K562 (cell line): ENCODE data around the gene AP1B1. TPM values are rescaled to one million over a fixed set of nuclear protein-coding genes. Genes with fewer than 3 reads are reported as not detected.
"Not testable (repeated sequence)": the region's sequence is repeated elsewhere in the genome, so short reads cannot be mapped to it uniquely, and the experiment has no call there.

Experiments
- ATAC-seq: fragments of 200-7000 bp; cut with Tn5 transposase; 3 replicates; pipeline ENCODE4 v1.9.1; 2020; ENCODE audit warnings: moderate library complexity
- BruUV-seq: library from RNA; stranded (reverse); fragments of 400-500 nt; replicated peaks from 2 replicates; lab custom pipeline; 2021; lab: Mats Ljungman, UMichigan
- CTCF ChIA-PET: fragments of 300-600 bp; formaldehyde crosslinking; extraction: SDS; loops from one replicate; lab custom pipeline; 2021; ENCODE audit warnings: low intra/inter-chr PET ratio; lab: Yijun Ruan, JAX
- POLR2A ChIA-PET: fragments of 300-600, 350-650 bp; sonication (Branson Sonifier 250); formaldehyde crosslinking; extraction: SDS; loops from one replicate; lab custom pipeline; 2021; ENCODE audit warnings: antibody characterized with exemption, inconsistent platforms; lab: Yijun Ruan, JAX
- DNase-seq, 4 experiments: peaks; one replicate each; pipeline versions ENCODE4 v3.0.0 to v3.0.0-alpha.2; 2011 to 2018; ENCODE audit warnings: low spot score in 3 of 4, mixed read lengths in 3 of 4; ENCODE audit errors: extremely low read depth in 1 of 4
- FAIRE-seq: peaks from 2 replicates; lab custom pipeline; 2011; peaks lifted over from hg19 to GRCh38; lab: Jason Lieb, UNC
- H2AFZ ChIP-seq: 2 replicates; pipeline ENCODE4 v1.6.0; 2011; ENCODE audit warnings: low read depth, low read length, control low read depth, inconsistent platforms
- H3K27ac ChIP-seq: fragments of 200-600 bp; 3 replicates; pipeline ENCODE4 v1.8.0; 2011; ENCODE audit warnings: low read depth, mild to moderate bottlenecking, control low read depth, inconsistent platforms, low read length, moderate library complexity, mixed read lengths; ENCODE audit errors: extremely low read depth
- H3K27me3 ChIP-seq, 2 experiments: fragments of 300-600 bp in 1 of 2; 2 replicates in 1 of 2; 3 replicates in 1 of 2; pipeline versions ENCODE4 v1.6.0 to v1.8.0; 2011; ENCODE audit warnings: inconsistent platforms in 2 of 2, low read length in 2 of 2, mild to moderate bottlenecking in 1 of 2, mixed read lengths in 1 of 2, moderate library complexity in 1 of 2; ENCODE audit not compliant: control insufficient read depth in 2 of 2, insufficient read depth in 2 of 2
- H3K36me3 ChIP-seq: fragments of 300-600 bp; 3 replicates; pipeline ENCODE4 v1.8.0; 2011; ENCODE audit warnings: mild to moderate bottlenecking, low read length, inconsistent platforms; ENCODE audit not compliant: control insufficient read depth, insufficient read depth
- H3K4me1 ChIP-seq, 2 experiments: fragments of 200-600 bp in 1 of 2; replicated peaks in 1 of 2; 2 replicates in 1 of 2; 3 replicates in 1 of 2; pipeline versions ENCODE4 v1.5.1 to v1.8.0; 2011; ENCODE audit warnings: inconsistent platforms in 2 of 2, low read length in 2 of 2, mild to moderate bottlenecking in 1 of 2, mixed read lengths in 1 of 2, moderate library complexity in 1 of 2; ENCODE audit not compliant: control insufficient read depth in 2 of 2, insufficient read depth in 2 of 2
- H3K4me2 ChIP-seq: 2 replicates; pipeline ENCODE4 v1.6.1; 2011; ENCODE audit warnings: low read length, control low read depth, inconsistent platforms, mixed read lengths; ENCODE audit not compliant: insufficient read depth
- H3K4me3 ChIP-seq: fragments of 200-600 bp; sonication (generic), shearing (Covaris generic); 2 replicates; pipeline ENCODE4 v1.5.1; 2016; ENCODE audit warnings: control low read depth, inconsistent platforms
- H3K79me2 ChIP-seq: fragments of 200-600 bp; 3 replicates; pipeline ENCODE4 v1.8.0; 2011; ENCODE audit warnings: low read length, inconsistent platforms; ENCODE audit not compliant: control insufficient read depth, insufficient read depth
- H3K9ac ChIP-seq, 2 experiments: 2 replicates each; pipeline versions ENCODE4 v1.6.0 to v1.6.1; 2011; ENCODE audit warnings: low read depth in 2 of 2, low read length in 2 of 2, control low read depth in 1 of 2, inconsistent platforms in 1 of 2, mild to moderate bottlenecking in 1 of 2, mixed read lengths in 1 of 2; ENCODE audit not compliant: insufficient read depth in 1 of 2
- H3K9me1 ChIP-seq: one replicate; pipeline ENCODE4 v1.6.0; 2011; ENCODE audit warnings: inconsistent platforms, mild to moderate bottlenecking, low read length, moderate library complexity; ENCODE audit not compliant: control insufficient read depth, insufficient read depth
- H3K9me3 ChIP-seq: replicated peaks from 2 replicates; pipeline ENCODE4 v1.5.1; 2011; ENCODE audit warnings: low read depth, low read length, inconsistent platforms; ENCODE audit not compliant: control insufficient read depth, insufficient read depth
- H4K20me1 ChIP-seq: replicated peaks from 2 replicates; pipeline ENCODE4 v1.6.1; 2011; ENCODE audit warnings: low read length, inconsistent platforms, mixed read lengths; ENCODE audit not compliant: control insufficient read depth, insufficient read depth
- BCOR ChIP-seq: fragments of 450-650 bp; IDR thresholded peaks from 2 replicates; pipeline ENCODE4 v1.6.1; 2016
- MBD2 ChIP-seq: sonication (generic); IDR thresholded peaks from 2 replicates; pipeline ENCODE4 v1.6.1; 2016; ENCODE audit warnings: low read depth, borderline replicate concordance
- MYBL2 ChIP-seq, 2 experiments: fragments of 450-650 bp in 1 of 2; sonication (generic) in 1 of 2; formaldehyde crosslinking in 1 of 2; IDR thresholded peaks; 2 replicates each; pipeline versions ENCODE4 v1.6.1 to v1.8.1; 2017 to 2022; ENCODE audit warnings: borderline replicate concordance in 1 of 2, inconsistent platforms in 1 of 2, low read depth in 1 of 2, mild to moderate bottlenecking in 1 of 2, missing genetic modification reagents in 1 of 2, moderate library complexity in 1 of 2
- PBX2 ChIP-seq, 2 experiments: IDR thresholded peaks in 1 of 2; conservative IDR thresholded peaks in 1 of 2; 2 replicates each; pipeline ENCODE4 v1.6.1; 2016; ENCODE audit warnings: low read depth in 2 of 2, mild to moderate bottlenecking in 1 of 2, missing compliant biosample characterization in 1 of 2, missing genetic modification characterization in 1 of 2, moderate library complexity in 1 of 2
- ZC3H4 ChIP-seq: sonication (generic); formaldehyde crosslinking; IDR thresholded peaks from 2 replicates; pipeline ENCODE4 v1.9.0; 2021; ENCODE audit warnings: missing genetic modification reagents, borderline replicate concordance
- ZNF121 ChIP-seq: sonication (generic); formaldehyde crosslinking; conservative IDR thresholded peaks from 2 replicates; pipeline ENCODE4 v1.8.0; 2022; ENCODE audit warnings: missing genetic modification reagents
- ZNF146 ChIP-seq: IDR thresholded peaks from one replicate; pipeline ENCODE4 v1.6.1; 2018; ENCODE audit warnings: missing compliant biosample characterization; ENCODE audit not compliant: unreplicated experiment
- ZNF232 ChIP-seq: sonication (generic); formaldehyde crosslinking; IDR thresholded peaks from 2 replicates; pipeline ENCODE4 v1.8.0; 2022; ENCODE audit warnings: mild to moderate bottlenecking, missing genetic modification reagents
- ZNF408 ChIP-seq: fragments of 250-450 bp; sonication (Bioruptor Pico); IDR thresholded peaks from 2 replicates; pipeline ENCODE4 v1.4.0; 2020; ENCODE audit warnings: low read depth, mild to moderate bottlenecking, moderate library complexity
- WGBS: fragments of 100-300 bp; shearing (Covaris generic); methylation state at CpG from one replicate; pipeline ENCODE4 v1.1.6; 2016; ENCODE audit warnings: low coverage, mixed read lengths; ENCODE audit not compliant: insufficient coverage; ENCODE audit errors: missing lambda C conversion rate; 5-methylcytosine and 5-hydroxymethylcytosine counted together
- in situ Hi-C: fragments of 300-500 bp; cut with MboI; formaldehyde crosslinking; loops from 4 replicates; pipeline ENCODE4 v1.15.0; 2018; ENCODE audit warnings: inconsistent platforms, mixed read lengths
- intact Hi-C: fragments of 100-400 bp; cut with micrococcal nuclease; formaldehyde crosslinking; loops from 2 replicates; pipeline ENCODE4 v1.14.2; 2022
- polyA plus RNA-seq, 8 experiments: library from polyadenylated mRNA; depleted of rRNA in 4 of 8; stranded (reverse) in 5 of 8; unstranded in 3 of 8; fragments of >200 nt; fragmentation: Nextera tagmentation in 2 of 8; fragmentation: Illumina TruSeq in 1 of 8; extraction: Ambion mirVana in 2 of 8; extraction: Trizol in 1 of 8; gene quantifications; 2 replicates each; pipeline versions ENCODE4 v1.2.1 to v1.2.3, GENCODE V29; 2011 to 2014; ENCODE audit warnings: inconsistent platforms in 1 of 8, missing spikeins in 1 of 8
- total RNA-seq, 7 experiments: library from RNA; depleted of rRNA in 6 of 7; stranded (reverse); fragments of >200 nt in 6 of 7; fragmentation: Illumina TruSeq in 2 of 7; extraction: Trizol in 2 of 7; gene quantifications; 2 replicates each; pipeline versions ENCODE4 v1.2.1 to v1.2.3, GENCODE V29; 2011 to 2021; ENCODE audit warnings: low replicate concordance in 1 of 7

AP1B1 gene
- total and polyA plus RNA-seq, 9 of the 15 experiments (the other 6 are each of a cell fraction or from before 2014, with no cell fraction given), result 1.2 to 60.9 (median 30.1) TPM

- H3K4me2 ChIP-seq, H3K9ac ChIP-seq, DNase-seq, CTCF ChIA-PET, H2AFZ ChIP-seq, FAIRE-seq, H3K27me3 ChIP-seq, ATAC-seq, H3K4me1 ChIP-seq, intact Hi-C loops, H3K4me3 ChIP-seq, in situ Hi-C loops, H3K9me1 ChIP-seq, H4K20me1 ChIP-seq, BruUV-seq, H3K27ac ChIP-seq, H3K9me3 ChIP-seq: not testable (repeated sequence)
- Histone ChIP-seq H3K79me2 (peaks cover 12% of the 10 kb centered on the region), H3K36me3 (peaks cover 20% of the 10 kb centered on the region; the same call in 2 of the 3 replicates)
- WGBS, result 97% methylated on average over 4 of the region's 7 CpGs
- TF ChIP-seq ZNF146 (CRISPR knock-in tag) (peak; percentile 52), ZNF121 (peak; percentile 64), BCOR (0 out of 2 replicates have a peak, but pooled peaks have one; percentile 16)
- POLR2A ChIA-PET, result interaction anchor here (1.6 kb wide), 1 partner anchor 11 kb away, joined by 3 read pairs; no protein-coding TSS in a partner anchor
Observed at GRCh38 chr22:29374806-29375205, 13.6 kb downstream of the AP1B1 start.

GRCh38 chr22:29374401-29374800, 14.0 kb downstream of the AP1B1 start:
- Histone ChIP-seq H3K4me2 (no peak overlapping the region), H3K27ac (no peak overlapping the region), H3K9me3 (no peaks in the 10 kb centered on the region), H2AFZ (no peak overlapping the region), H3K4me1 (peaks cover 0 to 2% of the 10 kb centered on the region in 2 experiments; a peak in 2 of 5 replicates), H3K9ac (no peak overlapping the region), H3K4me3 (no peak overlapping the region), H4K20me1 (no peaks in the 10 kb centered on the region), H3K79me2 (peaks cover 8% of the 10 kb centered on the region), H3K9me1 (no peaks in the 10 kb centered on the region), H3K27me3 (no peaks in the 10 kb centered on the region), H3K36me3 (peaks cover 16% of the 10 kb centered on the region; the same call in 2 of the 3 replicates)
- TF ChIP-seq ZC3H4 (CRISPR knock-in tag) (no peak), ZNF408 (CRISPR knock-in tag) (no peak), PBX2 (CRISPR knock-in tag; IDR thresholded peaks at IDR 0.05; ENCODE audit: low read depth) (no peak), PBX2 (tag; conservative IDR thresholded peaks at IDR 0.05; ENCODE audit: low read depth) (0 out of 2 replicates have a peak, but pooled peaks have one; percentile 22), ZNF232 (CRISPR knock-in tag) (no peak), MYBL2 (IDR thresholded peaks at IDR 0.05; ENCODE audit: low read depth) (no peak), MYBL2 (CRISPR knock-in tag; IDR thresholded peaks at IDR 0.05; ENCODE audit: borderline replicate concordance) (no peak), MBD2 (no peak)
- ChIA-PET CTCF (interaction anchor here (0.7 kb wide), 1 partner anchor 58 kb away, joined by 3 read pairs; no protein-coding TSS in a partner anchor), POLR2A (interaction anchor here (1.6 kb wide), 1 partner anchor 11 kb away, joined by 3 read pairs; no protein-coding TSS in a partner anchor)
- no peak for FAIRE-seq
- BruUV-seq, result no TSS peak
- no peak for ATAC-seq
- in situ Hi-C loops (no loop called here), intact Hi-C loops (no loop called here)
- WGBS, result 88% methylated on average over 6 of the region's 6 CpGs
- DNase-seq, result no peak
